GM18868 (cell line): ENCODE results near the gene FIBCD1.

Experiments used
- ATAC-seq: cut with Tn5 transposase; IDR thresholded peaks from one replicate; pipeline ENCODE4 v1.9.1; 2021; ENCODE audit warnings: mild to moderate bottlenecking, moderate library complexity; ENCODE audit not compliant: unreplicated experiment

The FIBCD1 gene

GRCh38 chr9:130923611-130924447 lies 15.2 kb downstream of the FIBCD1 start:
- no peak for ATAC-seq

GRCh38 chr9:130922893-130923610 lies 16.0 kb downstream of the FIBCD1 start:
- no peak for ATAC-seq

- ATAC-seq: no peak
These were observed 16.8 kb downstream of the FIBCD1 start for GRCh38 chr9:130921989-130922892.

DNA sequence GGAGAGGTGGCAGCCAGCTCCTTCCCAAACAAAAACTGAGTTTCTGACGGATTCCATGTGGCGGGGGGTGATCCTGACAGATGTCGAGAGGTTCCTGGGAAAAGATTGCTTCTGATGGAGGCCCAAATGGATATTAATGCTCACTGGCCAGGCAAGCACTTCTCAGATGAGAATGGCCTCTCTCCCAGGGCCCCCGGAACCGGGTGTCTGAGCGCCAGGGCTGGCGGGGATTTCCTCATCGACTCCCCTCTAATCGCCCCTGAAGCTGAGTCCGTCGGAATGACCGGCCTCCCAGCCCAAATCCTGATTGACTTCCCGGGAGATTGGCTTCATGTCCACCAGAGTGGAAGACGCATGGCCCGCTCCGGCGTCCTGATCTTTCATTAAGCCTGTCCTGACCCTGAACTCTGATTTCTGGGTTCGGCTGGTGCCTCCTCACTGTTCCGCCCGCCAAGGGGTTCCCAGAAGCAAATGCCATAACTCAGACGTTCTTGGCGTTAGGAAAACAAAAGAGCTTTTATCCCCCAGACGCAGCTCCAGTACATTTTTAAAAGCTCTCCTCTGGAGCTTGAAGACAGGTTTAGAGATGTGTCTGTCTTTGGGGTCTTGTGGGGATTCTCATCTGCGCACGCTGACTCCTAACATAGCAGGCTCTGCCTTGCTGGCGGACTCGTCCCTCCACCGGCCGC lies 17.6 kb downstream of the FIBCD1 start:
- ATAC-seq: no peak

- no peak for ATAC-seq
These were observed 18.2 kb downstream of the FIBCD1 start for GRCh38 chr9:130920762-130921299.

DNA sequence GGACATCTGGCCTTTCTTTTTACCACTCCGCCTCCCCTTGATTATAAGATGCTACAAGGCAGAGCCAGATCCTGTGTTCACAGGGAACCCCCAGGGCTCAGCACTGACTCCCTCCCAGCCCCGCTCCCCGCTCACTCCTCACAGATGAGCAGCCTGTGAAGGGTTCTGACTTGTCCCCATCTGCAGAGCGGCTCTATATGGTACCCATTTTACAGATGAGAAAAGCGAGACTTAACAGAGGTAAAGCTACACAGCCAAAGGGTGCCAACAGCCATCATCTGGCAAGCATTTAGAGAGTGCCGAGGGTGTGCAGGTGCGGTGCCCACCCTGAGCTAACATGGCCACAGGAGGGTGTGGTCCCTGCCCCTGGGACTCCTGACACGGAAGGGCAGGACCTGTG lies 18.8 kb downstream of the FIBCD1 start:
- ATAC-seq: no peak

DNA sequence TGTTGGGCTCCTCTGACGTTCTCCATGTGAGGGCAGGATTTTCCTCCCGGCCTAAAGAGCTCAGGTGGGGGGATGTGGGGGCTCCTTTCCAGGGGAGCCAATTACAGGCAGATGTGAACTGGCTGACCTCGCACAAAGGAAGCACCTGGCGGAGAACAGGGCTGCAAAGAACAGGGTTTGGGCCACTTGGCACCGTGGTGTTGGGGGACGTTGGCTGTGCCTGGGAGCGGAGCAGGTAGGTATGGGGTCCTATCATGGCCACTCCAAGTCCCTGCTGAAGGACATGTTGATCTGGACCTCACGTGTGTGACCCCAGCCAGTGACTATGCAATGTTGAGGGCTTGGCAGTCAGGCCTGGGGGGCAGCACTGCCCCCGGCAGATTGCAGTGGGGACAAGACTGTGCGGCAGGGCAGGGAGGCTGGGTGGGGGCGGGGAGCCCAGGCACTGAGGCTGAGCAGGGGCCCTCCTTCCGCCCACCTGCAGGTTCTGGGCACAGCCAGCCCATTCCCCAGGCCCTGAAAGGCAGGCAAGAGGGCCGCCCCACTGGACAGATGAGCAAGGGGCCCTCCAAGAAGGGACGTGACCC lies 19.4 kb downstream of the FIBCD1 start:
- ATAC-seq: no peak

DNA sequence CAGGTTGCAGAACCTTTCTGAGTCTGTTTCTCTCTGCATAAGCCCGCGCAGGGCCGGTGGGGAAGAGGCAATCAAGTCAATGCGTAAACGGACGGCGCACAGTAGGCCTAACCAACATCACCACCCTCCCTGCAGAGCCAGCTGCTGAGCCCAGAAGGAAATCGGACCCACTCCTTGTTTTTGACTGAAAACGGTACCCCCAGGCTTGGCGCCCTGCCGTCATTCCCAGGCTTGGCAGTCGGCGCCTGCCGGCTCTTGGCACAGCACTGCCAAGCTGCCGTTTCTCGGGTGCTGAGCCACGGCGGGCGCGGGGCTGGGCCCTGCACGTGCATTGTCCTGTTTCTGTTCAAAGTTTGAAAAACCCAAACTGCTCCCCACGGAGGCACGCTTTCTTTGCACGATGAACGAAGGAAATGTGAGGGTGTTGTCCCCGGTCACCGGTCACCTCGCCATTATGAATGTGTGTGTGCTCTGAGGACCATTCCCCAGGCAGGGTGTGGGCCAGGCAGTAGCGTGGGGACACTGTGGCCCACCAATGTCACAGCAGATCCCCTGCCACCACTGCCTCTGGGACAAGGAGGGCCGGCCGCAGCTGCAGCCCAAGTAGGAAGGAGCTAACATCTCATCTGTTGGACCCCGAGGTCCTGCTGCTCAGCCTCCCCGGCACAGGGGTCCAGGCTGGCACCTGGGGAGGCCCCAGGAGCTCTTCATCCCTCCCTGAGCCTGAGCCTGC lies 20.1 kb downstream of the FIBCD1 start:
- ATAC-seq: no peak

- no peak for ATAC-seq
These were observed 20.8 kb downstream of the FIBCD1 start for GRCh38 chr9:130918101-130918825.

GRCh38 chr9:130917168-130917960 lies 21.7 kb downstream of the FIBCD1 start:
- ATAC-seq: no peak

- no peak for ATAC-seq
These were observed 24.0 kb downstream of the FIBCD1 start for GRCh38 chr9:130915096-130915447.

GRCh38 chr9:130914417-130915095 lies 24.5 kb downstream of the FIBCD1 start:
- no peak for ATAC-seq

GRCh38 chr9:130913599-130914416 lies 25.2 kb downstream of the FIBCD1 start:
- ATAC-seq: no peak

- ATAC-seq: no peak
These were observed 26.0 kb downstream of the FIBCD1 start for GRCh38 chr9:130912932-130913598.

GRCh38 chr9:130911254-130912049 lies 27.6 kb downstream of the FIBCD1 start:
- ATAC-seq: no peak
